Keratinocyte (primary cell): Measurements from ENCODE around the gene TGM5. TPM values are rescaled to one million over a fixed set of nuclear protein-coding genes. Genes with fewer than 3 reads are reported as not detected.

Experiments
- DNase-seq: peaks from one replicate; pipeline ENCODE4 v3.0.0-alpha.2; 2011; ENCODE audit warnings: low read depth, missing footprints, low spot score
- FAIRE-seq: peaks from 2 replicates; lab custom pipeline; 2011; peaks lifted over from hg19 to GRCh38; lab: Jason Lieb, UNC
- H2AFZ ChIP-seq: 2 replicates; pipeline ENCODE4 v1.6.0; 2012; ENCODE audit warnings: low read length, control low read depth, inconsistent platforms; ENCODE audit not compliant: control insufficient read depth
- H3K27ac ChIP-seq: 2 replicates; pipeline ENCODE4 v1.5.1; 2011; ENCODE audit warnings: low read length; ENCODE audit not compliant: control insufficient read depth, insufficient read depth
- H3K27me3 ChIP-seq: 3 replicates; pipeline ENCODE4 v1.6.0; 2011; ENCODE audit warnings: low read length; ENCODE audit not compliant: control insufficient read depth, insufficient read depth; ENCODE audit errors: extremely low read depth
- H3K36me3 ChIP-seq, 2 experiments: 2 replicates in 1 of 2; 3 replicates in 1 of 2; pipeline ENCODE4 v1.5.1; 2011; ENCODE audit warnings: low read length in 2 of 2, mild to moderate bottlenecking in 1 of 2; ENCODE audit not compliant: control insufficient read depth in 2 of 2, insufficient read depth in 2 of 2; ENCODE audit errors: extremely low read depth in 1 of 2
- H3K4me1 ChIP-seq: 3 replicates; pipeline ENCODE4 v1.5.1; 2011; ENCODE audit warnings: low read length; ENCODE audit not compliant: control insufficient read depth, insufficient read depth; ENCODE audit errors: extremely low read depth
- H3K4me2 ChIP-seq: 3 replicates; pipeline ENCODE4 v1.6.0; 2011; ENCODE audit warnings: low read depth, low read length; ENCODE audit not compliant: control insufficient read depth, insufficient read depth; ENCODE audit errors: extremely low read depth
- H3K4me3 ChIP-seq, 3 experiments: fragments of 200-600 bp in 1 of 3; sonication (generic) in 1 of 3; 2 replicates in 2 of 3; 3 replicates in 1 of 3; pipeline ENCODE4 v1.5.1; 2011 to 2016; ENCODE audit warnings: low read length in 3 of 3, mild to moderate bottlenecking in 3 of 3, control low read depth in 2 of 3, inconsistent platforms in 1 of 3, low read depth in 1 of 3, mixed read lengths in 1 of 3, mixed run types in 1 of 3, moderate library complexity in 1 of 3; ENCODE audit not compliant: control insufficient read depth in 2 of 3, insufficient read depth in 2 of 3; ENCODE audit errors: extremely low read depth in 1 of 3
- H3K79me2 ChIP-seq: 2 replicates; pipeline ENCODE4 v1.6.0; 2012; ENCODE audit warnings: low read length; ENCODE audit not compliant: control insufficient read depth, insufficient read depth
- H3K9ac ChIP-seq: 3 replicates; pipeline ENCODE4 v1.6.0; 2011; ENCODE audit warnings: low read length; ENCODE audit not compliant: control insufficient read depth, insufficient read depth; ENCODE audit errors: extremely low read depth
- H3K9me1 ChIP-seq: 3 replicates; pipeline ENCODE4 v1.6.0; 2011; ENCODE audit warnings: low read length; ENCODE audit not compliant: control insufficient read depth, insufficient read depth; ENCODE audit errors: extremely low read depth
- H3K9me3 ChIP-seq: 2 replicates; pipeline ENCODE4 v1.5.1; 2012; ENCODE audit warnings: low read depth, low read length; ENCODE audit not compliant: control insufficient read depth
- H4K20me1 ChIP-seq: 3 replicates; pipeline ENCODE4 v1.6.0; 2011; ENCODE audit warnings: low read length; ENCODE audit not compliant: control insufficient read depth, insufficient read depth; ENCODE audit errors: extremely low read depth
- EZH2 ChIP-seq: IDR thresholded peaks from one replicate; pipeline ENCODE4 v1.6.1; 2012; ENCODE audit warnings: inconsistent platforms, mild to moderate bottlenecking, low read length, moderate library complexity
- dilution Hi-C: fragments of 300-500 bp; cut with MboI; formaldehyde crosslinking; loops from one replicate; pipeline ENCODE4 v1.7.0; 2020; ENCODE audit warnings: low sequenced_read_pairs; ENCODE audit not compliant: extremely low pct_ligation_motif_present
- polyA plus RNA-seq, 5 experiments: library from polyadenylated mRNA; depleted of rRNA in 3 of 5; stranded (reverse) in 3 of 5; stranded (forward) in 1 of 5; unstranded in 1 of 5; fragments of >200 nt; gene quantifications; 1 replicate in 1 of 5; 2 replicates in 3 of 5; 3 replicates in 1 of 5; pipeline versions ENCODE4 v1.2.1 to v1.2.3, GENCODE V29; 2011 to 2012; ENCODE audit warnings: missing spikeins in 2 of 5, low read depth in 1 of 5, low replicate concordance in 1 of 5
- small RNA-seq, 3 experiments: library from RNA; depleted of rRNA; stranded (forward); fragments of <200 nt; gene quantifications; one replicate each; pipeline ENCODE3, GENCODE V24; 2012; ENCODE audit warnings: low read depth in 3 of 3, low replicate concordance in 1 of 3; ENCODE audit not compliant: insufficient read length in 3 of 3
- TF ChIP-seq, protein P1 (sequence below), 3 experiments: IDR thresholded peaks in 1 of 3; conservative IDR thresholded peaks in 1 of 3; optimal IDR thresholded peaks in 1 of 3; 2 replicates in 2 of 3; 3 replicates in 1 of 3; pipeline versions ENCODE3 to v1.5.1; 2011; ENCODE audit warnings: low read length in 3 of 3, mild to moderate bottlenecking in 3 of 3, moderate library complexity in 2 of 3, control low read depth in 1 of 3, inconsistent platforms in 1 of 3; ENCODE audit not compliant: insufficient read depth in 2 of 3; ENCODE audit errors: extremely low read depth in 1 of 3

TGM5 gene
- polyA plus RNA-seq, 1 donor (not counting 4 experiments of a cell fraction or from before 2014, with no cell fraction given): not detected

DNA sequence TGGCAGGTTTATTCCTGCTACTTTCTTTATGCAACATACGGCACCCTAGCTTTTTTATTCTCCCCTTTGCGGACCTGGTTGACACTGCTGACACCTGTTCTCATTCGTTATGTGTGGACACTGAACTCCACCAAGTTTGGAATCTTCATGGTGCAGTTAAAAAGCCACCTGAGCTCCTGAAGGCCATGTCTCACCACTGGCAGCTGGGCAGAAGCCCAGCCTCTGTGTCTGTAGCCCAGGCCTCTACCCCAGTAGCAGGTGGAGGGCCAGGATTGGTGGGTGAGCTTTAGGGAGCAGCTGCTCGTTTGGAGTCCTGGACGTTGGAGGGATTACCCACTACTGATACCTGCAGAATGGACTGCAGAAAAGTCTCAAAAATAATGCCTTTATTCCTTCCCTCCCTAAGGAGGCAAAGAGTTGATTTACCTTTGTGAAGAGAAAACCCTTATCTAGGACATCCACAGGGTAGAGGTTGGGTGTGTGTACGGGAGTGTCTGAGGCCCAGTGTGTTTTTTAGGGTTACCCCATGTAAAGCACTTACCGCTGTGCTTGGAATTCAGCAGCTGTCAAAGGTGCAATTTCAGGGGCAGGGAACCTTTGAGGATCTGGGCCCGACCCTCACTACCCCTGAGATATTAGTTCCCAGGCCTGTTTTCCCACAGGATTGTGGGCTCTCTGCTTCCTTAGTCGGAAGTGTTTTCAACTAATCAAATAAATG is 82.2 kb downstream of the TGM5 start:
- FAIRE-seq: no peak
- Histone ChIP-seq H3K4me2 (no peak overlapping the region), H3K27ac (no peak overlapping the region), H3K4me3 (peak overlapping the region in 1 of 3 experiments; percentile 82), H3K79me2 (peaks cover 2% of the 10 kb centered on the region), H3K36me3 (peaks cover 0 to 4% of the 10 kb centered on the region in 2 experiments), H3K4me1 (peaks cover 9% of the 10 kb centered on the region), H3K9me3 (no peaks in the 10 kb centered on the region), H4K20me1 (no peaks in the 10 kb centered on the region), H3K27me3 (no peaks in the 10 kb centered on the region), H2AFZ (peak overlapping the region; percentile 88), H3K9ac (no peak overlapping the region), H3K9me1 (no peaks in the 10 kb centered on the region)
- no peak for DNase-seq
- dilution Hi-C loops: no loop called here
- TF ChIP-seq, protein P1, sequence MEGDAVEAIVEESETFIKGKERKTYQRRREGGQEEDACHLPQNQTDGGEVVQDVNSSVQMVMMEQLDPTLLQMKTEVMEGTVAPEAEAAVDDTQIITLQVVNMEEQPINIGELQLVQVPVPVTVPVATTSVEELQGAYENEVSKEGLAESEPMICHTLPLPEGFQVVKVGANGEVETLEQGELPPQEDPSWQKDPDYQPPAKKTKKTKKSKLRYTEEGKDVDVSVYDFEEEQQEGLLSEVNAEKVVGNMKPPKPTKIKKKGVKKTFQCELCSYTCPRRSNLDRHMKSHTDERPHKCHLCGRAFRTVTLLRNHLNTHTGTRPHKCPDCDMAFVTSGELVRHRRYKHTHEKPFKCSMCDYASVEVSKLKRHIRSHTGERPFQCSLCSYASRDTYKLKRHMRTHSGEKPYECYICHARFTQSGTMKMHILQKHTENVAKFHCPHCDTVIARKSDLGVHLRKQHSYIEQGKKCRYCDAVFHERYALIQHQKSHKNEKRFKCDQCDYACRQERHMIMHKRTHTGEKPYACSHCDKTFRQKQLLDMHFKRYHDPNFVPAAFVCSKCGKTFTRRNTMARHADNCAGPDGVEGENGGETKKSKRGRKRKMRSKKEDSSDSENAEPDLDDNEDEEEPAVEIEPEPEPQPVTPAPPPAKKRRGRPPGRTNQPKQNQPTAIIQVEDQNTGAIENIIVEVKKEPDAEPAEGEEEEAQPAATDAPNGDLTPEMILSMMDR (optimal IDR thresholded peaks at IDR 0.05 in 1 of 3, IDR thresholded peaks at IDR 0.05 in 1 of 3, conservative IDR thresholded peaks at IDR 0.05 in 1 of 3; ENCODE audit: extremely low read depth in 1 of 3, insufficient read depth in 2 of 3, low read length in 3 of 3): no peak
- TF ChIP-seq EZH2: no peak

GRCh38 chr15:43183270-43183669 is 83.5 kb downstream of the TGM5 start:
- Histone ChIP-seq H3K27me3 (no peaks in the 10 kb centered on the region), H2AFZ (no peak overlapping the region), H3K79me2 (peaks cover 2% of the 10 kb centered on the region), H4K20me1 (no peaks in the 10 kb centered on the region), H3K9me3 (no peaks in the 10 kb centered on the region), H3K36me3 (no peaks in the 10 kb centered on the region), H3K4me3 (no peak overlapping the region), H3K9me1 (no peaks in the 10 kb centered on the region), H3K4me1 (peaks cover 9% of the 10 kb centered on the region), H3K9ac (no peak overlapping the region), H3K27ac (no peak overlapping the region), H3K4me2 (no peak overlapping the region)
- FAIRE-seq (no peak), DNase-seq (no peak)
- TF ChIP-seq EZH2: no peak
- TF ChIP-seq, protein P1 (optimal IDR thresholded peaks at IDR 0.05 in 1 of 3, IDR thresholded peaks at IDR 0.05 in 1 of 3, conservative IDR thresholded peaks at IDR 0.05 in 1 of 3; ENCODE audit: extremely low read depth in 1 of 3, insufficient read depth in 2 of 3, low read length in 3 of 3): no peak
- dilution Hi-C loops: no loop called here

Small RNA genes within 50 kb of the gene (small RNA-seq; reads per million reads assigned to genes)
- 0 reads per million in 3 experiments for gene RF00019

Other genes starting within 250 kb of the TGM5 start
- 12.3 to 17.4 TPM (median 12.7 TPM) in 3 replicates for gene UBR1, start 160.9 kb downstream of the TGM5 start, polyA plus RNA-seq
- gene TMEM62, start 133.3 kb downstream of the TGM5 start, polyA plus RNA-seq: 4.5 to 5.5 TPM (median 4.6 TPM) in 3 replicates
- 42.8 to 53.5 TPM (median 46.1 TPM) in 3 replicates for gene CCNDBP1, start 81.5 kb downstream of the TGM5 start, polyA plus RNA-seq
- not detected in 3 replicates for gene EPB42, start 45.9 kb downstream of the TGM5 start, polyA plus RNA-seq
- gene TGM7, start 35.3 kb upstream of the TGM5 start, polyA plus RNA-seq: not detected in 3 replicates
- 10.6 to 14.1 TPM (median 14.0 TPM) in 3 replicates for gene LCMT2, start 63.6 kb upstream of the TGM5 start, polyA plus RNA-seq
- 8.5 to 9.7 TPM (median 8.7 TPM) in 3 replicates for gene ZSCAN29, start 104.1 kb upstream of the TGM5 start, polyA plus RNA-seq
- 13.5 to 16.1 TPM (median 15.9 TPM) in 3 replicates for gene TUBGCP4, start 104.2 kb upstream of the TGM5 start, polyA plus RNA-seq
- 26.2 to 36.7 TPM (median 30.7 TPM) in 3 replicates for gene TP53BP1, start 226.2 kb upstream of the TGM5 start, polyA plus RNA-seq